GM12878 (cell line): Measurements from ENCODE around the gene NANOGP8. TPM values are rescaled to one million over a fixed set of nuclear protein-coding genes. Genes with fewer than 3 reads are reported as not detected.

ENCODE experiments used
- ATAC-seq: fragments of 200-7000 bp; cut with Tn5 transposase; 3 replicates; pipeline ENCODE4 v1.9.1; 2020; ENCODE audit warnings: mild to moderate bottlenecking, moderate library complexity
- BruUV-seq: library from RNA; stranded (reverse); fragments of 400-500 nt; replicated peaks from 2 replicates; lab custom pipeline; 2021; lab: Mats Ljungman, UMichigan
- CTCF ChIA-PET: fragments of 300-600 bp; sonication (Branson Sonifier 250); formaldehyde crosslinking; extraction: SDS; loops from one replicate; lab custom pipeline; 2021; ENCODE audit warnings: inconsistent platforms; lab: Yijun Ruan, JAX
- POLR2A ChIA-PET: fragments of 350-600 bp; formaldehyde crosslinking; extraction: SDS; loops from one replicate; lab custom pipeline; 2021; ENCODE audit warnings: inconsistent platforms; lab: Charles Lee
- RAD21 ChIA-PET: fragments of 300-600 bp; sonication (Branson Sonifier 250); formaldehyde crosslinking; loops from one replicate; lab custom pipeline; 2023; ENCODE audit warnings: antibody characterized with exemption; ENCODE audit not compliant: unreplicated experiment; lab: Charles Lee
- SMC1A ChIA-PET: fragments of 300-600 bp; sonication (Branson Sonifier 250); formaldehyde crosslinking; loops from one replicate; lab custom pipeline; 2023; ENCODE audit not compliant: unreplicated experiment, uncharacterized antibody; lab: Charles Lee
- DNase-seq: peaks from one replicate; pipeline ENCODE4 v3.0.0-alpha.2; 2011; ENCODE audit warnings: low read depth, low spot score
- FAIRE-seq: peaks from 3 replicates; lab custom pipeline; 2011; peaks lifted over from hg19 to GRCh38; lab: Jason Lieb, UNC
- H2AFZ ChIP-seq: 2 replicates; pipeline ENCODE4 v1.6.0; 2011; ENCODE audit warnings: low read depth, low read length, control low read depth; ENCODE audit not compliant: control insufficient read depth
- H3K27ac ChIP-seq: 2 replicates; pipeline ENCODE4 v1.5.1; 2011; ENCODE audit warnings: control low read depth; ENCODE audit not compliant: control insufficient read depth, insufficient read depth
- H3K27me3 ChIP-seq, 2 experiments: replicated peaks in 1 of 2; 2 replicates each; pipeline versions ENCODE4 v1.6.0 to v1.6.1; 2011; ENCODE audit warnings: low read length in 1 of 2; ENCODE audit not compliant: control insufficient read depth in 2 of 2, insufficient read depth in 2 of 2
- H3K36me3 ChIP-seq, 2 experiments: 2 replicates each; pipeline ENCODE4 v1.5.1; 2011; ENCODE audit warnings: low read length in 1 of 2; ENCODE audit not compliant: control insufficient read depth in 2 of 2, insufficient read depth in 2 of 2
- H3K4me1 ChIP-seq: 2 replicates; pipeline ENCODE4 v1.6.1; 2011; ENCODE audit warnings: mild to moderate bottlenecking, low read length, moderate library complexity, mixed read lengths; ENCODE audit not compliant: control insufficient read depth, insufficient read depth
- H3K4me2 ChIP-seq: 2 replicates; pipeline ENCODE4 v1.6.0; 2011; ENCODE audit warnings: control low read depth; ENCODE audit not compliant: control insufficient read depth, insufficient read depth
- H3K4me3 ChIP-seq: fragments of 200-600 bp; sonication (generic); 2 replicates; pipeline ENCODE4 v1.5.1; 2016
- H3K79me2 ChIP-seq: 2 replicates; pipeline ENCODE4 v1.6.0; 2011; ENCODE audit warnings: low read length; ENCODE audit not compliant: control insufficient read depth, insufficient read depth
- H3K9ac ChIP-seq: 2 replicates; pipeline ENCODE4 v1.8.0; 2011; ENCODE audit warnings: low read length, control low read depth, mixed read lengths; ENCODE audit not compliant: control insufficient read depth, insufficient read depth
- H3K9me3 ChIP-seq: replicated peaks from 3 replicates; pipeline ENCODE4 v1.5.1; 2011; ENCODE audit warnings: mild to moderate bottlenecking, low read length; ENCODE audit not compliant: control insufficient read depth, insufficient read depth
- H4K20me1 ChIP-seq: 2 replicates; pipeline ENCODE4 v1.6.0; 2011; ENCODE audit not compliant: control insufficient read depth, insufficient read depth
- CREM ChIP-seq: IDR thresholded peaks from 2 replicates; pipeline ENCODE4 v1.6.1; 2014; ENCODE audit warnings: antibody characterized with exemption, low read depth
- EGR1 ChIP-seq, 2 experiments: IDR thresholded peaks; 1 replicate in 1 of 2; 2 replicates in 1 of 2; pipeline ENCODE4 v1.6.1; 2011 to 2012; ENCODE audit warnings: low read depth in 2 of 2, low read length in 2 of 2, borderline replicate concordance in 1 of 2, mild to moderate bottlenecking in 1 of 2, moderate library complexity in 1 of 2
- KDM1A ChIP-seq: fragments of 200-600 bp; sonication (generic); IDR thresholded peaks from 2 replicates; pipeline ENCODE4 v1.6.1; 2016; ENCODE audit warnings: borderline replicate concordance
- LARP7 ChIP-seq: fragments of 450-650 bp; IDR thresholded peaks from 2 replicates; pipeline ENCODE4 v1.6.1; 2017; ENCODE audit warnings: mild to moderate bottlenecking
- MAX ChIP-seq: IDR thresholded peaks from 2 replicates; pipeline ENCODE4 v1.6.1; 2012; ENCODE audit warnings: low read depth, low read length, improper control_type of control experiment
- MTA3 ChIP-seq: IDR thresholded peaks from 2 replicates; pipeline ENCODE4 v1.6.1; 2012; ENCODE audit warnings: low read length, inconsistent platforms, borderline replicate concordance
- PRDM15 ChIP-seq: fragments of 450-650 bp; formaldehyde crosslinking; IDR thresholded peaks from 2 replicates; pipeline ENCODE4 v1.4.0; 2020; ENCODE audit warnings: mild to moderate bottlenecking, moderate library complexity
- RELA ChIP-seq: fragments of 450-650 bp; IDR thresholded peaks from 2 replicates; pipeline ENCODE4 v1.8.0; 2014; ENCODE audit warnings: borderline replicate concordance; ENCODE audit not compliant: partially characterized antibody
- RELB ChIP-seq: fragments of 450-650 bp; IDR thresholded peaks from 2 replicates; pipeline ENCODE4 v1.6.1; 2017; ENCODE audit warnings: low read depth, mild to moderate bottlenecking, moderate library complexity
- RUNX3 ChIP-seq: IDR thresholded peaks from 2 replicates; pipeline ENCODE4 v1.6.1; 2012; ENCODE audit warnings: low read length, inconsistent platforms
- SKIL ChIP-seq: fragments of 450-650 bp; IDR thresholded peaks from 2 replicates; pipeline ENCODE4 v1.6.1; 2017; ENCODE audit warnings: mild to moderate bottlenecking, low read depth, inconsistent platforms; ENCODE audit not compliant: poor library complexity, severe bottlenecking
- SMAD5 ChIP-seq: IDR thresholded peaks from 2 replicates; pipeline ENCODE4 v1.6.1; 2016; ENCODE audit warnings: antibody characterized with exemption, low read depth
- SUZ12 ChIP-seq: fragments of 200-600 bp; sonication (generic); IDR thresholded peaks from one replicate; pipeline ENCODE4 v1.6.1; 2018; ENCODE audit warnings: antibody characterized with exemption, mild to moderate bottlenecking; ENCODE audit not compliant: unreplicated experiment
- WGBS: methylation state at CpG from one replicate; pipeline ENCODE4 v1.1.6; 2016; ENCODE audit warnings: low lambda C conversion rate; ENCODE audit not compliant: insufficient replicate concordance, insufficient coverage; ENCODE audit errors: missing lambda C conversion rate; 5-methylcytosine and 5-hydroxymethylcytosine counted together
- in situ Hi-C: fragments of 300-500 bp; cut with MboI; formaldehyde crosslinking; loops from 9 replicates; pipeline ENCODE4 v1.14.3; 2018; ENCODE audit warnings: mixed read lengths
- intact Hi-C: fragments of 100-400 bp; cut with micrococcal nuclease; formaldehyde crosslinking; loops from one replicate; pipeline ENCODE4 v1.14.2; 2022; ENCODE audit not compliant: unreplicated experiment
- polyA plus RNA-seq, 11 experiments: library from polyadenylated mRNA; depleted of rRNA in 4 of 11; unstranded in 6 of 11; stranded (reverse) in 5 of 11; fragments of >200 nt; fragmentation: Nextera tagmentation in 4 of 11; fragmentation: Illumina TruSeq in 1 of 11; extraction: Ambion mirVana in 4 of 11; extraction: Trizol in 1 of 11; gene quantifications; 1 replicate in 1 of 11; 2 replicates in 10 of 11; pipeline versions ENCODE4 v1.2.1 to v1.2.3, GENCODE V29; 2011 to 2016; ENCODE audit warnings: inconsistent platforms in 2 of 11, missing spikeins in 2 of 11, low read depth in 1 of 11
- total RNA-seq, 4 experiments: library from RNA; depleted of rRNA in 3 of 4; stranded (reverse); fragments of >200 nt in 3 of 4; fragmentation: Illumina TruSeq in 1 of 4; extraction: Trizol in 1 of 4; gene quantifications; 2 replicates each; pipeline versions ENCODE4 v1.2.1 to v1.2.3, GENCODE V29; 2013 to 2021
- TF ChIP-seq, protein P1 (sequence below): IDR thresholded peaks from 2 replicates; pipeline ENCODE4 v1.6.1; 2012; ENCODE audit warnings: mild to moderate bottlenecking, low read depth, low read length

The NANOGP8 gene
- total and polyA plus RNA-seq, 10 of the 15 experiments (the other 5 are each of a cell fraction or from before 2014, with no cell fraction given), result not detected

DNA sequence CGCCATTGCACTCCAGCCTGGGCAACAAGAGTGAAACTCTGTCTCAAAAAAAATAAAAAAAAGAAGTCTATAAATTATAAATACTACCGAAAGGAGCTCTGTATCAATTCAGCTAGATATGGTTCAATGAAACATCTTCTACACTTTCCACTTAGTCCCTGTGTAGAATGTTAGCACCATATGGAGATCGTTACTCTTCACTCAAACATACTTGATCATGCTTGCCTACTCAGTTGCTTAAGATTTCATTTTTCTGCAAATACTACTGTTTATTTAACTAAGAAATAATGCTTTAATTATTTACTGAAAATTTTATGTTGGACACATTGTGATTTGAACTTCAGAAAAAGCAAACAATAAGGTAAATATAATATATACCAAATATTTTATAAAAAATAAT, 17.1 kb upstream of the NANOGP8 start:
- no peaks in the 10 kb centered on the region for H3K36me3 ChIP-seq
- H3K27me3 ChIP-seq, result no peaks in the 10 kb centered on the region
- no peak overlapping the region for H3K27ac ChIP-seq
- WGBS, result 99% methylated on average over 3 of the region's 3 CpGs
- H3K4me1 ChIP-seq, result no peaks in the 10 kb centered on the region
- H4K20me1 ChIP-seq, result no peaks in the 10 kb centered on the region
- no peak overlapping the region for H2AFZ ChIP-seq
- no peaks in the 10 kb centered on the region for H3K79me2 ChIP-seq
- ChIA-PET RAD21 (no interaction called here), POLR2A (no interaction called here), SMC1A (no interaction called here), CTCF (no interaction called here)
- in situ Hi-C loops (no loop called here), intact Hi-C loops (no loop called here)
- H3K4me2 ChIP-seq, result no peak overlapping the region
- no TSS peak for BruUV-seq
- ATAC-seq (no peak), DNase-seq (no peak), FAIRE-seq (no peak)
- no peak overlapping the region for H3K4me3 ChIP-seq
- H3K9ac ChIP-seq, result no peak overlapping the region
- H3K9me3 ChIP-seq, result no peaks in the 10 kb centered on the region
- TF ChIP-seq SUZ12 (no peak), RELB (no peak), SKIL (no peak), KDM1A (no peak), PRDM15 (CRISPR knock-in tag) (no peak), MTA3 (no peak), MAX (no peak), RELA (no peak), SMAD5 (no peak), EGR1 (IDR thresholded peaks at IDR 0.05; ENCODE audit: borderline replicate concordance in 1 of 2, low read depth in 2 of 2, low read length in 2 of 2) (no peak), CREM (no peak), LARP7 (no peak), RUNX3 (no peak)
- TF ChIP-seq, protein P1, sequence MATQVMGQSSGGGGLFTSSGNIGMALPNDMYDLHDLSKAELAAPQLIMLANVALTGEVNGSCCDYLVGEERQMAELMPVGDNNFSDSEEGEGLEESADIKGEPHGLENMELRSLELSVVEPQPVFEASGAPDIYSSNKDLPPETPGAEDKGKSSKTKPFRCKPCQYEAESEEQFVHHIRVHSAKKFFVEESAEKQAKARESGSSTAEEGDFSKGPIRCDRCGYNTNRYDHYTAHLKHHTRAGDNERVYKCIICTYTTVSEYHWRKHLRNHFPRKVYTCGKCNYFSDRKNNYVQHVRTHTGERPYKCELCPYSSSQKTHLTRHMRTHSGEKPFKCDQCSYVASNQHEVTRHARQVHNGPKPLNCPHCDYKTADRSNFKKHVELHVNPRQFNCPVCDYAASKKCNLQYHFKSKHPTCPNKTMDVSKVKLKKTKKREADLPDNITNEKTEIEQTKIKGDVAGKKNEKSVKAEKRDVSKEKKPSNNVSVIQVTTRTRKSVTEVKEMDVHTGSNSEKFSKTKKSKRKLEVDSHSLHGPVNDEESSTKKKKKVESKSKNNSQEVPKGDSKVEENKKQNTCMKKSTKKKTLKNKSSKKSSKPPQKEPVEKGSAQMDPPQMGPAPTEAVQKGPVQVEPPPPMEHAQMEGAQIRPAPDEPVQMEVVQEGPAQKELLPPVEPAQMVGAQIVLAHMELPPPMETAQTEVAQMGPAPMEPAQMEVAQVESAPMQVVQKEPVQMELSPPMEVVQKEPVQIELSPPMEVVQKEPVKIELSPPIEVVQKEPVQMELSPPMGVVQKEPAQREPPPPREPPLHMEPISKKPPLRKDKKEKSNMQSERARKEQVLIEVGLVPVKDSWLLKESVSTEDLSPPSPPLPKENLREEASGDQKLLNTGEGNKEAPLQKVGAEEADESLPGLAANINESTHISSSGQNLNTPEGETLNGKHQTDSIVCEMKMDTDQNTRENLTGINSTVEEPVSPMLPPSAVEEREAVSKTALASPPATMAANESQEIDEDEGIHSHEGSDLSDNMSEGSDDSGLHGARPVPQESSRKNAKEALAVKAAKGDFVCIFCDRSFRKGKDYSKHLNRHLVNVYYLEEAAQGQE, result no peak
